Activated CD4-positive, alpha-beta T cell treated with anti-CD3 and anti-CD28 coated beads, Interleukin-2, amount 10 ng/mL, durations not matched to agents 24 days and 14 days (primary cell): ENCODE measurements around the gene ZG16B. TPM values are rescaled to one million over a fixed set of nuclear protein-coding genes. Genes with fewer than 3 reads are reported as not detected.
A peak's percentile ranks its signal among the peaks of the same experiment; 100 is the strongest.

Experiments used
- DNase-seq: peaks from one replicate; pipeline ENCODE4 v3.0.0; 2022
- H3K27ac Mint-ChIP-seq: one replicate; pipeline ENCODE4 v1.8.0; 2022; ENCODE audit warnings: mild to moderate bottlenecking, mixed read lengths
- H3K27me3 Mint-ChIP-seq: one replicate; pipeline ENCODE4 v1.8.0; 2022; ENCODE audit warnings: mixed read lengths
- H3K36me3 Mint-ChIP-seq: one replicate; pipeline ENCODE4 v1.8.0; 2022; ENCODE audit warnings: low read depth, mild to moderate bottlenecking, mixed read lengths
- H3K4me1 Mint-ChIP-seq: one replicate; pipeline ENCODE4 v1.8.0; 2021; ENCODE audit warnings: mixed read lengths
- H3K4me3 Mint-ChIP-seq: one replicate; pipeline ENCODE4 v1.8.0; 2022; ENCODE audit warnings: mild to moderate bottlenecking, moderate library complexity, mixed read lengths
- H3K9me3 Mint-ChIP-seq: one replicate; pipeline ENCODE4 v1.8.0; 2021; ENCODE audit warnings: mixed read lengths
- intact Hi-C: fragments of 100-400 bp; cut with micrococcal nuclease; formaldehyde crosslinking; loops from one replicate; pipeline ENCODE4 v1.15.1; 2023
- total RNA-seq: library from RNA; stranded (reverse); gene quantifications from 2 replicates; pipeline ENCODE4 v1.2.3, GENCODE V29; 2022

The ZG16B gene
- total RNA-seq, 1 donor from 2014 or later: 9.3 TPM

DNA sequence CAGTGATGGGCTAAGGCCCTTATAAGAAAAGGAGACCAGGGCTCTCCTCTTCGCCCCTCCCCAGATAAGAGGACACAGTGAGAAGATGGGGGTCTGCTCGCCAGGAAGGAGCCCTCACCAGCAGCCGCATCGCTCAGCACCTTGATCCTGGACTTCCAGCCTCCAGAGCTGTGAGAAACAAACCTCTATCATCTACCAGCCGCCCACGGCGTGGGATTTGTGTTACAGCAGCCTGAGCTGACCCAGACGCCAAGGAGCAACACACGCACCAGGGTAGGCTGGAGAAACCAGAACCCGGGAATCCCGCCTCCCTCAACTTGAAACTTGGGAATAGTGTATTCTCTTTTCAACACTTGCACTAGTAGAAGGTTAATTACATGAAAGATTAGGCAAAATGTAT is 4.2 kb upstream of the ZG16B start:
- Mint-ChIP-seq H3K36me3 (no peaks in the 10 kb centered on the region), H3K9me3 (no peaks in the 10 kb centered on the region), H3K27ac (no peak overlapping the region), H3K4me3 (no peak overlapping the region), H3K27me3 (peaks cover 1% of the 10 kb centered on the region), H3K4me1 (peaks cover 3% of the 10 kb centered on the region)
- DNase-seq: no peak
- intact Hi-C loops: no loop called here

DNA sequence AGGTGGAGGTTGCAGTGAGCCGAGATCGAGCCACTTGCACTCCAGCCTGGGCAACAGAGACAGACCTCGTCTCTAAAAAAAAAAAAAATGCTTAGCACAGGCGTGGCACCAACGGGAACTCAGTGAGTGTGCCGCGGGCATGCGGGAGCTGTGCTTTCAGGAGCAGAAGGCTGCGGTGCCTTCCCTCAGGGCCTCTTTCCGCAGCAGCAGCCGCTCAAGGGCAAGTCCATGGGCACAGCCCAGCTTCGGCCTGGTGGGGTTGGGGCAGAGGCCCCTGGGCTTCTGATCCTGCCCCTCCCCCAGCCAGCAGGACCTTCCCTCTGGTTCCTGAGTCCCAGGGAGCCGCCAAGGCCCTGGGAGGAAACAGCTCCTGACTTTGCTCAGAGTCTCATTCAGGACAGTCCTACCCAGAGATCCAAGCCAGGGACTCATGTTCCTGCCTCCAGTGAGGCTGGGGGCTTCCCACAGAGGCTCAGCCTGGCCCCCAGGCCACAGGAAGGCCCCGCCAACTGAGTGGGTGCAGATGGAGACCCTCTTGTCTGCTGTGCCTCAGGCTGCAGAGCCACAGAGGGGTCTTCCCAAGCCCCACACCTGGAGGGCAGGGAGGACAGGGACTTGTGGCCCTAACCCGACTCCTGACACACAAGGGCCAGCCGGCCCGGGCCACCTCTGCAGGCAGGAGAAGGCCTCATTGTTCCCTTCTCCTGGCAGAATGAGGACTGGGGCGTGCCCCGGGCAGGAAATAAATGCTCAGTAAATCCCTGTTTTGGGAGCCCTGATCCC is 3.3 kb upstream of the ZG16B start:
- Mint-ChIP-seq H3K27me3 (peaks cover 1% of the 10 kb centered on the region), H3K9me3 (no peaks in the 10 kb centered on the region), H3K27ac (no peak overlapping the region), H3K4me3 (no peak overlapping the region), H3K36me3 (no peaks in the 10 kb centered on the region), H3K4me1 (peaks cover 3% of the 10 kb centered on the region)
- DNase-seq: no peak
- intact Hi-C loops: no loop called here

DNA sequence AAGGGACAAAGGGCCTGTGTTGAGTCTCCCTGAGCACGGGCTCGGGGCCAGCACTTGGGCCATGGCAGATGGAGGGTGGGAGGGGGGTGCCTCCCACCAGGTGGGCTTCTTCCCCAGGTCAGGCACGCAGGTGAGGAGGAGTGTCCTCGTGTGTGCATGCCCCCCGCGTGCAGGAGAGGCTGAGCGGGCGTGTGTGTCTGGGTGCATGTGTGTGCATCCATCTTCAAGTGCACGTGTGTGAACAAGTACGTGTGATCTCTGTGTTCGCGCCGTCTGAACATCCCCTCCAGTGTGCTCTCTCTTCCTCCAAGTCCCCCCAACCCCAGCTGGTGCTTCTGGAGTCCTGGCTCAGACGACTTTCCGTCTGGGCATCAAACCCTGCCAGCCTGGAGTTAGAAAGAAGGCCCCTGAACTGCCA is 2.7 kb upstream of the ZG16B start:
- Mint-ChIP-seq H3K4me3 (no peak overlapping the region), H3K9me3 (no peaks in the 10 kb centered on the region), H3K36me3 (no peaks in the 10 kb centered on the region), H3K4me1 (peaks cover 3% of the 10 kb centered on the region), H3K27me3 (no peaks in the 10 kb centered on the region), H3K27ac (no peak overlapping the region)
- intact Hi-C loops: no loop called here
- DNase-seq: no peak

DNA sequence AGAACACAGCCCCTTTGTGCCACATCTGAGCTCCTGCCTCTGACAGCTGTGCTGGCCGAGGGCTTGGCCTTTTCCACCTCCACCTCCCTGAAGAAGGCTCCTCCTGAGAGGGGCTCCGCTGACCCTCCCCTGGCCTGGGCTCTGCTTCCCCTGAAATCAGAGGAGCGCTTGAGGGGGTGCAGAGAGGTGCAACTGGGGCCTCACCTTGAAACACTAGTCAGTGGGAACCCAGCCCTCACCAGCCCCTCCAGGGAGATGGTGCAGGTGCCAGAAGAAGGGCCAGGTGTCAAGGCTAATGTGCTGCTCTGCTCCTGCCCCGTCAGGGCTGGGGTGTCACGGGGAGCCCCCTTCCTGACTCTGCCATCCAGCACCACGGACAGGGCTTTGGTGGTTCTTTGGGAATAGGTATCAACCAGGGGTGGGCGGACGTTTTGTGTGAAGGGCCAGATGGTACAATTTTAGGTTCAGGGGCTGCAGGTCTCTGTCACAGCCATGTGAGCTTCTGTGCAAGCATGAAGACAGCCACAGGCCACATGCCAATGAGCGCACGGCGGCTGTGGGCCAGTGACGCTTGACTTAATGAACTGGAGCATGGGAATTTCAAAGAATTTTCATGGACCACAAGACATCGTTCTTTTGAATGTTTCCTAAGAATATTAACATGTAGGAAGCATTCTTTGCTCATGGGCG is 2.1 kb upstream of the ZG16B start:
- Mint-ChIP-seq H3K36me3 (no peaks in the 10 kb centered on the region), H3K27me3 (peaks cover 2% of the 10 kb centered on the region), H3K27ac (no peak overlapping the region), H3K4me1 (peaks cover 3% of the 10 kb centered on the region), H3K4me3 (no peak overlapping the region), H3K9me3 (no peaks in the 10 kb centered on the region)
- intact Hi-C loops: no loop called here
- DNase-seq: no peak

DNA sequence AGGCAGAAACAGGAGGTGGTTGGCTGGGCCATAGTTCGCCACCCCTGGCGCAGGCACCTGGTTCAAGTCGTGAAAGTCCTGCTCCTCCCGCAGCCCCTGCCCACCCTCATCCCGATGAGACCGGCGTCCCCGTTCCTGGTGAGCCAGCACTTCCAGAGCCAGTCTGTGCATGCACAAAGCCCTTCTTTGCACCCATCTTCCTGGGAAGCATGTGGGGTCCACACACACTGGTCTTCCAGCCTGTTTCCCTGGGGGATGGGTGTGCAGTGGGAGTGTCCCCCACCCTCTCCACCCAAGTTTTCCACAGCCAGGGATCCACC is 1.6 kb upstream of the ZG16B start:
- intact Hi-C loops: no loop called here
- H3K4me3 Mint-ChIP-seq: no peak overlapping the region
- no peak overlapping the region for H3K27ac Mint-ChIP-seq
- H3K4me1 Mint-ChIP-seq: peaks cover 3% of the 10 kb centered on the region
- H3K36me3 Mint-ChIP-seq: no peaks in the 10 kb centered on the region
- H3K27me3 Mint-ChIP-seq: peaks cover 2% of the 10 kb centered on the region
- no peaks in the 10 kb centered on the region for H3K9me3 Mint-ChIP-seq
- DNase-seq: no peak

DNA sequence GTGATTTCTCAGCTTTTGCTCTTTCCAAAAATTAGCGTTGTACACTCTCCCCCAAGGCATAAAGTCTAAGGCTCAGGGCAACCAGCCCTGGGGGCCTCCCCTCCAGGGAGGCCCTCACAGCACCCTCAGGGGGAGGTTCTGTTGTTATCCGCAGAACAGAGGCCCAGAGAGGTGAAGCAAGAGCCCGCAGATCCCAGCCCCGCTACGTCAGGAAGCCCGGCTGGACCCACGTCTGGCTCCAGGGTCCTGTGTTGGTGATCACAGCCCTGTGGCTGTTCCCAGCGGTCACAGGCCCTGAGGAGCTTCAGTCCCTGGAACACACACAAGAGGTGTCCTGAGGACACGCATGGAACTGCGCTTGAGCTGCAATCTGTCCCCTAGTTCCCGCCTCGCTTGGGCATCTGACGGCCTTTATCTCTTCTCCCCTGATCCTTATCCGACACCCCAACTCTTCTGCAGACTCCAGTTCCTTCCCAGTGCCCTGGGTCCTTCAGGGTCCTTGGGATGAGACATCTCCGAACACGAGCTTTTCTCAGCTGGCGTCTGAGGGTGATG is 1.1 kb upstream of the ZG16B start:
- peaks cover 3% of the 10 kb centered on the region for H3K4me1 Mint-ChIP-seq
- H3K4me3 Mint-ChIP-seq: no peak overlapping the region
- no peak overlapping the region for H3K27ac Mint-ChIP-seq
- H3K36me3 Mint-ChIP-seq: no peaks in the 10 kb centered on the region
- peaks cover 2% of the 10 kb centered on the region for H3K27me3 Mint-ChIP-seq
- no peaks in the 10 kb centered on the region for H3K9me3 Mint-ChIP-seq
- intact Hi-C loops: no loop called here
- no peak for DNase-seq

DNA sequence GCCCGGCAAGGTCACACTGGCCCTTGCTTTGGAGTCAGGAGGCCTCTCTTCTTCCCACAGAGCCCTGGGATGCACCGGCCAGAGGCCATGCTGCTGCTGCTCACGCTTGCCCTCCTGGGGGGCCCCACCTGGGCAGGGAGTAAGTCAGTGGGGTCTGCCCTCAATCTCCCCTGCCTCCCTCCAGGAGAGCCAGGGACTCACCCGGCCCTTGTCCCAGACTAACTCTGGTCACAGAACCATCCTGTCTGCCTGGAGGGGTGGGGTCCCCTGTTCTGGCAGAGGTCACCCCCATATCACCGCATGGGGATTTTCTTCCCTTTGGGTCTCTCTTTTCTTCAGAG is 222 bp downstream of the ZG16B start:
- Mint-ChIP-seq H3K9me3 (no peaks in the 10 kb centered on the region), H3K27me3 (peaks cover 2% of the 10 kb centered on the region), H3K36me3 (no peaks in the 10 kb centered on the region), H3K4me3 (peak overlapping the region; percentile 65), H3K4me1 (peaks cover 3% of the 10 kb centered on the region), H3K27ac (peak overlapping the region; percentile 81)
- intact Hi-C loops: no loop called here
- DNase-seq: no peak

DNA sequence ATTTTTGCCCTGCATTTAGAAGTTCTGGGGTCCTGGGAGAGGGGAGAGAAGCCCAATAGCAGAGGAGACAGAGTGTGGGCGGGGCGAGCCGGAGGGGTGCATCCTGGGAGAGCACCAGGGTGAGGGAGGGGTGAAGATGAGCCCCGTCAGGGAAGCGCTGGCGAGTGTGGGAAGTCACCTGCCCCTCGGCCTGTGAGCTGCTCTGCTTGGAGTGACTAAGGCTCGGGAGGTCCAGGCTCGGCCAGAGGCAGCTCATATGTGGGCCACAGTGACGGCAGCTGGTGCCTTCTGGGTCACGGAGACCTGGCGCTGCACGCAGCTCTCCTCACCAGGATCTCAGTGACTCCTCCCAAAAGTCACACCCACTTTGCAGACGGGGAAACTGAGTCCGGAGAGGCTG is 1.1 kb downstream of the ZG16B start:
- peaks cover 2% of the 10 kb centered on the region for H3K27me3 Mint-ChIP-seq

DNA sequence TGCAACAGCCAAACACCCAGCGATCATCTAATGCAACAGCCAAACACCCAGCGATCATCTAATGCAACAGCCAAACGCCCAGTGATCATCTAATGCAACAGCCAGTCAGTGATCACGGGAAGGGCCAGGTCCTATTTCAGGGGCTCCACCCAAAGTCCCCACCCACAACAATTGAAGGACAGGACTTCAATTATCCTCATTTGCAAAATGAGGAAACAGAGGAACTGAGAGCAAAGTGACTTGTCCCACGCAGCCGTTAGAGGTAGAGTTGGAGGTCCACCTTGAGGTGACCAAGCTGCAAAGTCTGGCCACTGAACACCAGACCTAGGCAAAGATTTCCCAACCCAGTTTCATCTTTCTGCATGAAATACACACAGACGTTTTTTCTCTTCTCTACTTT is 3.7 kb downstream of the ZG16B start:
- Mint-ChIP-seq H3K27ac (no peak overlapping the region), H3K27me3 (peaks cover 4% of the 10 kb centered on the region), H3K9me3 (no peaks in the 10 kb centered on the region), H3K4me3 (no peak overlapping the region), H3K36me3 (no peaks in the 10 kb centered on the region), H3K4me1 (peaks cover 5% of the 10 kb centered on the region)
- DNase-seq: no peak
- intact Hi-C loops: no loop called here

More for the DNA sequence above, 1.1 kb downstream of the ZG16B start:
- H3K4me1 Mint-ChIP-seq: peaks cover 3% of the 10 kb centered on the region
- H3K36me3 Mint-ChIP-seq: no peaks in the 10 kb centered on the region
- H3K4me3 Mint-ChIP-seq: no peak overlapping the region
- DNase-seq: no peak
- H3K27ac Mint-ChIP-seq: no peak overlapping the region
- H3K9me3 Mint-ChIP-seq: no peaks in the 10 kb centered on the region
- intact Hi-C loops: no loop called here

DNA sequence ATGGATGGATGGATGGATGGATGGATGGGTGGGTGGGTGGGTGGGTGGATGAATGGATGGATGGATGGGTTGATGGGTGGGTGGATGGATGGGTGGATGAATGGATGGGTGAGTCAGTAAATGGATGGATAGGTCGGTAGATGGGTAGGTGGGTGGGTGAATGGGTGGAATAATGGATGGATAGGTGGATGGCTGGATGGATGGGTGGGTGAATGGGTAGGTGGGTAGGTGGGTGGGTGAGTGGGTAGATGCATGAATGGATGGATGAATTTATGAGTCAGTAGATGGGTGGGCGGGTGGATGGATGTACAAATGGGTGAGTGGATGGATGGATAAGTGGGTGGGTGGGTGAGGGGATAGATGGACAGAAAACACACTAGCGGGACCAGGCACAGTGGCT is 4.9 kb downstream of the ZG16B start:
- peaks cover 4% of the 10 kb centered on the region for H3K27me3 Mint-ChIP-seq
- no peaks in the 10 kb centered on the region for H3K36me3 Mint-ChIP-seq
- no peak for DNase-seq
- peaks cover 6% of the 10 kb centered on the region for H3K4me1 Mint-ChIP-seq
- H3K9me3 Mint-ChIP-seq: no peaks in the 10 kb centered on the region
- intact Hi-C loops: no loop called here
- H3K27ac Mint-ChIP-seq: no peak overlapping the region
- H3K4me3 Mint-ChIP-seq: no peak overlapping the region

DNA sequence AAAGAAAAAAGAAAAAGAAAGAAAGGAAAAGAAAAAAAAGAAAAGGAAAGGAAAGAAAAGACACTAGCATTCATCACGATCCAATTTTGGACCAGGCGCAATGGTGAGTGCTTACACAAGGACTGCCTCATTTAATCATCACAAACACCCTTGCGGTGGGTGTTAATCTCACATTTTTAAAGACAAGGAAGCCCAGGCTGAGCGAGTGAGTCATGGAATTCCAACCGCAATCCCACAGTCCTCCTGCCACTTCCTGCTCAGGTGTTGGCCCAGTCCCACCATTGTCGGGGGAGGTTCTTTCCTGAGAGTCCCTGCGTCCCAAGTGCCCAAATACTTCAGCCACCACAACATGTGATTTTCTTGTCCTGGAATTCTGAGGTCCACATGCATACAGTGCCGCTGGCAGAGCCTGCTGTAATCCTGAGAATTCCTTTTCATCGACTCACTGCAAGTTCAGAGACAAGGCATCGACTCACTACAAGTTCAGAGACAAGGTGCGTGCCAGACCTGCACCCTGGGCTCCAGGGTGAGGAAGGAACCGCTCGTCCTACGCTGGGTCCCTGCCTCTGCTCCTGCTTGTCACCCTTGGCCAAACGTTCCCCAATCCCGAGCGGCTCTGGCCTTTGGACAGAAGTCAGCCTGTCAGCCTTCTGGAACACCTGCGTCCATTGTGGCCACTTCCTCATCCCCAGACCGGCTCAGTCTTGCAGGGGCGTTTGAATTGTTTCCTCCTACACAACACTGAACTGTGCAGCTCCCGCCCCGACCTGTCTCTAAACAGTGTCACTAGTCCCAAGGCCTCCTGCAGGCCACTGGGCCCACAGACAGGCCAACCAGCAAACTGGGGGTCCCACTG is 5.8 kb downstream of the ZG16B start:
- DNase-seq: no peak
- Mint-ChIP-seq H3K4me3 (no peak overlapping the region), H3K4me1 (peaks cover 6% of the 10 kb centered on the region), H3K9me3 (no peaks in the 10 kb centered on the region), H3K27ac (no peak overlapping the region), H3K36me3 (no peaks in the 10 kb centered on the region), H3K27me3 (peaks cover 4% of the 10 kb centered on the region)
- intact Hi-C loops: no loop called here

DNA sequence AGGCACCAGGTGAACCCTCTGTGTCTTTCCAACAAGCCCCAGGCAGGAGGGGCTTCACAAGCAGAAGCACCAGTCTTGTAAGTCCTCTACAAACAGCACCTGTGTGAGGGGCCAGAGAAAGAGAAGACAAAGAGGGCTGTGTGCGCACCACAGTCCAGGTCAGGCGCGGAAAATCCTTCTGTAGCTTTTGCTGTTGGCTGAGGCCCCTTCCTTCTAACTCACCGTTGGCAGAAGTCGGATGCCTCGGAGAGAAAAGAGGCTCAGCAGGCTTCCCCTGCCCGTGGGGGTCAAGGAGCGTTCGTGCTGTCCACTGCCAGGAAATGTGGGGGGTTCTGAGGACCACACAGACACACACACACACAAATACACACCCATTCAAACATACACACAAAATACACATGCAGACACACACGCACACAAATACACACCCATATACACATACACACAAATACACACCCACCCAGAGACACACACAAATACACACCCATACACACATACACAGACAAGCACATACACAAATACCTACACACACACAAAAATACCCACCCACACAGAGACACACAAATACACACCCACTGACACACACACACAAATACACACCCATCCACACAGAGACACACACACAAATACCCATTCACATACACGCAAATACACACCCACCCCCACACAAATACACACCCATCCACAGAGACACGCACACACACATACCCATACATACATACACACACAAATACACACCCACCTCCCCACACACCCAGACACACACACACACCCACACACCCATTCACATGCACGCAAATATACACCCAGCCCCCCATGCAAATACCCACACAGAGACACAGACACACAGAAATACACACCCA is 6.8 kb downstream of the ZG16B start:
- H3K4me1 Mint-ChIP-seq: peaks cover 9% of the 10 kb centered on the region
- intact Hi-C loops: no loop called here
- no peak for DNase-seq
- H3K4me3 Mint-ChIP-seq: no peak overlapping the region
- H3K9me3 Mint-ChIP-seq: no peaks in the 10 kb centered on the region
- H3K27me3 Mint-ChIP-seq: peaks cover 4% of the 10 kb centered on the region
- H3K27ac Mint-ChIP-seq: no peak overlapping the region
- H3K36me3 Mint-ChIP-seq: no peaks in the 10 kb centered on the region

DNA sequence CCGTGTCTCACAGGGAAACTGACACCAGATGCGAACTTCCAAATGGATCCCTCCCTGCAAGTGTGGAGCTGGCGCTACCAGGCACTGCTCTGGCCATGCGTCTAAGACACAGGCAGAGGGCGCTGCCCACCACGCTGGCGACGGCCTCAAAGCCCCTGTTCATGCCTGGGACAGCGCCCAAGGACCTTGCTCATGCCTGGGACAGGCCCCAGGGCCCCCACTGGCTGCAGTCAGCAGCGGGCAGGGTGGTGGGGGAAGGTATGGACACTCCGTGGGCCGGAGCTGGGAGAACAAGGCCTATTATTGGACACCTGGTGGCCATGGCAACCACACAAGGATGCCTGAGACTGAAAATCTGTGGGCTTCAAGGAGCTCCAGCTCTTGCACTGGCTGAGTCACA is 8.8 kb downstream of the ZG16B start:
- peak overlapping the region; percentile 58 for H3K27ac Mint-ChIP-seq
- peaks cover 17% of the 10 kb centered on the region for H3K4me1 Mint-ChIP-seq
- DNase-seq: peak; percentile 84
- H3K9me3 Mint-ChIP-seq: peaks cover 3% of the 10 kb centered on the region
- H3K36me3 Mint-ChIP-seq: no peaks in the 10 kb centered on the region
- intact Hi-C loops: loop anchor here (1.0 kb wide), 1 partner anchor 29 kb away; no protein-coding TSS in a partner anchor
- H3K27me3 Mint-ChIP-seq: peaks cover 2% of the 10 kb centered on the region
- no peak overlapping the region for H3K4me3 Mint-ChIP-seq
